Nephron (organoid): ENCODE data around the gene SPCS3.
"Not testable (repeated sequence)": the region's sequence is repeated elsewhere in the genome, so short reads cannot be mapped to it uniquely, and the experiment has no call there.

Experiments
- H3K27ac Mint-ChIP-seq, 3 experiments: 2 replicates each; pipeline ENCODE4 v1.8.0; 2020; ENCODE audit warnings: mixed read lengths in 3 of 3, mild to moderate bottlenecking in 2 of 3, moderate library complexity in 1 of 3
- H3K27me3 Mint-ChIP-seq: 2 replicates; pipeline ENCODE4 v1.8.0; 2021; ENCODE audit warnings: low read depth, mild to moderate bottlenecking, moderate library complexity, mixed read lengths
- H3K36me3 Mint-ChIP-seq: 2 replicates; pipeline ENCODE4 v1.8.0; 2020; ENCODE audit warnings: low read depth, mixed read lengths
- H3K4me1 Mint-ChIP-seq: 2 replicates; pipeline ENCODE4 v1.8.0; 2020; ENCODE audit warnings: mixed read lengths
- H3K4me3 Mint-ChIP-seq, 3 experiments: 2 replicates each; pipeline ENCODE4 v1.8.0; 2020; ENCODE audit warnings: mild to moderate bottlenecking in 3 of 3, mixed read lengths in 3 of 3, moderate library complexity in 2 of 3
- H3K9me3 Mint-ChIP-seq: 2 replicates; pipeline ENCODE4 v1.8.0; 2020; ENCODE audit warnings: mixed read lengths
- CTCF ChIP-seq, 3 experiments: fragments of 200-600 bp; sonication (generic); IDR thresholded peaks; one replicate each; pipeline ENCODE4 v1.5.0; 2021; ENCODE audit warnings: antibody characterized with exemption in 3 of 3; ENCODE audit not compliant: unreplicated experiment in 3 of 3

SPCS3 gene

GRCh38 chr4:176276710-176277109, 43.1 kb upstream of the SPCS3 start:
- no peak for TF ChIP-seq CTCF (IDR thresholded peaks at IDR 0.05; ENCODE audit: unreplicated experiment in 3 of 3)
- Mint-ChIP-seq H3K36me3 (no peaks in the 10 kb centered on the region), H3K9me3 (peaks cover 9% of the 10 kb centered on the region)

DNA sequence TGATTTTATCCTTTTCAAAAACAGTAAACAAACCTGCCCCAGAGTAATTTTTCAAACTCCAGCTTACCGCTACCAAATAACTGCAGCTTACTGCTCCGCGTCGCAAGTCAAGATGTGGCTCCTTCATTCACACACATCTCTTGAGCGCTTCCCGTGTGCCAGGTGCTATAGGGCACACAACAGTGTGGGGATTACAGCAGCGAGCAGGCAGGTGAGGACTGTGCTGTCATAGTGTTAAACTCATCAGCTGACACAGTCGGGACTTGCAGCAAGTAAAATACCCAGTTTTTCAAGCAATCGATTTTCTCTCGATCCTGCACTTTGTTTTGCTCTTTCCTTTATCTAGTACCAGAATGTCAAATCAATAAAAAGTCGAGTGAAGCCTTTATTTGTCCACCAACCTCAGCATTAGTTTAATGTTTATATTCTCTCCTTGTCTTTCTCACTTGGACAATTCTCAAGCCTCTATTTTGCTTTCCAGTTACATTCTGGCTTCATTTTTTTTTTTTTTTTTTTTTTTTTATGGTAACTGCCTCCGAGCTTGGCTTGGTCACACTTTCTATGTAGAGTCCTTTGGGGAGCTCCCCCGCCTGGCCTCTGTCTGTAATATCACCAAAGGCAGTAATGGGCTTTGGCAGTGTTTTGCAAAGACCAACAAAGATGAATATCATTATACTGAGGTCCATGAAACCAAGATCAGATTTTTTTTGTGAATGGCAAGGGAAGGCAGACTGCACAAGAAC, 42.4 kb upstream of the SPCS3 start:
- Mint-ChIP-seq H3K27me3 (no peaks in the 10 kb centered on the region), H3K27ac (no peak overlapping the region), H3K9me3 (peaks cover 9% of the 10 kb centered on the region), H3K4me1 (peaks cover 6% of the 10 kb centered on the region), H3K36me3 (no peaks in the 10 kb centered on the region), H3K4me3 (no peak overlapping the region)
- TF ChIP-seq CTCF (IDR thresholded peaks at IDR 0.05; ENCODE audit: unreplicated experiment in 3 of 3), result peak; percentile 33 to 49 (median 47)

More at GRCh38 chr4:176276710-176277109, 43.1 kb upstream of the SPCS3 start:
- H3K27me3 Mint-ChIP-seq, result no peaks in the 10 kb centered on the region
- peaks cover 6% of the 10 kb centered on the region for H3K4me1 Mint-ChIP-seq
- H3K27ac Mint-ChIP-seq, result no peak overlapping the region
- H3K4me3 Mint-ChIP-seq, result no peak overlapping the region

GRCh38 chr4:176279560-176279959, 40.2 kb upstream of the SPCS3 start:
- not testable (repeated sequence) for H3K27ac Mint-ChIP-seq, H3K4me3 Mint-ChIP-seq, H3K36me3 Mint-ChIP-seq, H3K9me3 Mint-ChIP-seq, H3K27me3 Mint-ChIP-seq, H3K4me1 Mint-ChIP-seq

DNA sequence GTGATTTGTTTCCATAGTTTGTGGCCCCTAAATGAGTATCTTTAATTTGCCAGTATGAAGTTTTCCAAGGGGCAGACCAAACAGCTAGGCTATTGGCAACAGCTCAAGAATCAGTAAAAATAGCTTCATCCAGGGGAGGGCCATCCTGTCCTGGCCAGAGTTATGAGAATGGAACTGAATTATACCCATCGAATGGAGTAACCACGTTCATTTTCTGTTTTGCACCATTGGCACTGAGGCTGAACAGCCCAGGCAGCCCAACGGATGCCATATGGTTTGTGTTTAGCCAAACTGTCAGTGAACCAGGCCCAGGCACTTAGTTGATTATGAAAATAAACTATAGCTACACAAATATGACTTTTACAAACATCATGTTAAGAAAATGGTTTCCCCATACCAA, 33.0 kb upstream of the SPCS3 start:
- no peaks in the 10 kb centered on the region for H3K27me3 Mint-ChIP-seq

GRCh38 chr4:176287546-176287945, 32.2 kb upstream of the SPCS3 start:
- Mint-ChIP-seq H3K9me3 (no peaks in the 10 kb centered on the region), H3K36me3 (no peaks in the 10 kb centered on the region), H3K27me3 (no peaks in the 10 kb centered on the region), H3K4me3 (no peak overlapping the region), H3K4me1 (no peaks in the 10 kb centered on the region), H3K27ac (no peak overlapping the region)
- no peak for TF ChIP-seq CTCF (IDR thresholded peaks at IDR 0.05; ENCODE audit: unreplicated experiment in 3 of 3)

More for the DNA sequence above, 33.0 kb upstream of the SPCS3 start:
- Mint-ChIP-seq H3K4me1 (no peaks in the 10 kb centered on the region), H3K27ac (no peak overlapping the region), H3K4me3 (no peak overlapping the region), H3K36me3 (no peaks in the 10 kb centered on the region), H3K9me3 (no peaks in the 10 kb centered on the region)
- TF ChIP-seq CTCF (IDR thresholded peaks at IDR 0.05; ENCODE audit: unreplicated experiment in 3 of 3), result no peak

DNA sequence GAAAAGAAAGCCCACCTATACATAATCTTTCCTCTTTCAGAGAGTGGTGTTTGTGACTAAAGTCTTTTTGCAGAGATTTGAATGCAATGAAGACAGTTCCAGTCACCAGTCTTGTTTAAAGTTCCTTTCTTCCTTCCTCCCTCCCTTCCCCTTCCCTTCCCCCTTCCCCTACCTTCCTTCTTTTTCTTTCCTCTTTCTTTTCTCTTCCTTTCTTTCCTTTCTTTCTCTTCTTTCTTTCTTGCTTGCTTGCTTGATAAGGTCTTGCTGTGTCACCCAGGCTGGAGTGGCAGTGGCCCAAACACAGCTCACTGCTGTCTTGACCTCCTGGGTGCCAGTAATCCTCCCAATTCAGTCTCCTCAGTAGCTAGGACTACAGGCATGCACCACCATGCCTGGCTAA, 31.7 kb upstream of the SPCS3 start:
- Mint-ChIP-seq H3K27ac (no peak overlapping the region), H3K27me3 (no peaks in the 10 kb centered on the region), H3K4me1 (no peaks in the 10 kb centered on the region), H3K36me3 (no peaks in the 10 kb centered on the region), H3K9me3 (no peaks in the 10 kb centered on the region), H3K4me3 (no peak overlapping the region)
- TF ChIP-seq CTCF (IDR thresholded peaks at IDR 0.05; ENCODE audit: unreplicated experiment in 3 of 3), result no peak
